LNCaP clone FGC (cell line): Measurements from ENCODE around the gene FBXL4.
"Not testable (repeated sequence)": the region's sequence is repeated elsewhere in the genome, so short reads cannot be mapped to it uniquely, and the experiment has no call there.

ENCODE experiments used
- DNase-seq: peaks from one replicate; pipeline ENCODE4 v3.0.0-alpha.2; 2011; ENCODE audit warnings: low read depth
- H3K4me3 ChIP-seq: 2 replicates; pipeline ENCODE4 v1.5.1; 2011; ENCODE audit warnings: mild to moderate bottlenecking, low read depth, low read length, control low read depth
- CTCF ChIP-seq: IDR thresholded peaks from 2 replicates; pipeline ENCODE4 v1.5.1; 2012; ENCODE audit warnings: mild to moderate bottlenecking; ENCODE audit not compliant: control insufficient read depth, insufficient read depth; ENCODE audit errors: extremely low read depth

FBXL4 gene

DNA sequence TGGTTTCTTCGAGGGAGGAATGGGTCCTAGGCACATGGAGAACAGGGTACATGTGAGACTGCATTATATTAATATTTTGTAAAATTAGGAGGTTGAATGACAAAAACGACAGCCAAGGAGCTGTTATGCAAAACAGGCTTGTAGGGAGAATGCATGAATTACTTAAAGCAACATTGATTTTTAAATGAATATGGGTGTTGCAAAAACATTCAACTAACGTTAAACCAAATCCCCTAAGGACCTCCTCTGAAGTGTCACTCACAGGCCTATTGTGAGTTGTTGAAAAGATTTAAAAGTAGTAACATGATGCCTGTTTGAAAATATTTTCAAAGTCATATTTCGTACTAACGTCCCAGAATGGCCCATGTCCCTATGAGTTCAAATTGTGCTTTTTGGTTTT lies 21.9 kb downstream of the FBXL4 start:
- TF ChIP-seq CTCF, result no peak
- no peak for DNase-seq
- no peak overlapping the region for H3K4me3 ChIP-seq

GRCh38 chr6:98924647-98925046 lies 23.1 kb downstream of the FBXL4 start:
- DNase-seq, result peak; percentile 25
- H3K4me3 ChIP-seq, result no peak overlapping the region
- TF ChIP-seq CTCF, result no peak

GRCh38 chr6:98920904-98921431 lies 26.8 kb downstream of the FBXL4 start:
- no peak overlapping the region for H3K4me3 ChIP-seq
- no peak for TF ChIP-seq CTCF
- DNase-seq, result no peak

- not testable (repeated sequence) for H3K4me3 ChIP-seq
Measured at GRCh38 chr6:98910946-98911345, 36.8 kb downstream of the FBXL4 start.

GRCh38 chr6:98909236-98909635 lies 38.5 kb downstream of the FBXL4 start:
- TF ChIP-seq CTCF, result no peak
- no peak for DNase-seq
- H3K4me3 ChIP-seq, result no peak overlapping the region

More at GRCh38 chr6:98910946-98911345, 36.8 kb downstream of the FBXL4 start:
- DNase-seq, result not testable (repeated sequence)

GRCh38 chr6:98906342-98906741 lies 41.4 kb downstream of the FBXL4 start:
- H3K4me3 ChIP-seq, DNase-seq: not testable (repeated sequence)

- no peak overlapping the region for H3K4me3 ChIP-seq
- no peak for TF ChIP-seq CTCF
- DNase-seq, result no peak
Measured at GRCh38 chr6:98905759-98906158, 42.0 kb downstream of the FBXL4 start.

- H3K4me3 ChIP-seq, result no peak overlapping the region
- DNase-seq, result no peak
- no peak for TF ChIP-seq CTCF
Measured at GRCh38 chr6:98904096-98904495, 43.6 kb downstream of the FBXL4 start.
